ENCODE results near the gene INO80D.

DNA sequence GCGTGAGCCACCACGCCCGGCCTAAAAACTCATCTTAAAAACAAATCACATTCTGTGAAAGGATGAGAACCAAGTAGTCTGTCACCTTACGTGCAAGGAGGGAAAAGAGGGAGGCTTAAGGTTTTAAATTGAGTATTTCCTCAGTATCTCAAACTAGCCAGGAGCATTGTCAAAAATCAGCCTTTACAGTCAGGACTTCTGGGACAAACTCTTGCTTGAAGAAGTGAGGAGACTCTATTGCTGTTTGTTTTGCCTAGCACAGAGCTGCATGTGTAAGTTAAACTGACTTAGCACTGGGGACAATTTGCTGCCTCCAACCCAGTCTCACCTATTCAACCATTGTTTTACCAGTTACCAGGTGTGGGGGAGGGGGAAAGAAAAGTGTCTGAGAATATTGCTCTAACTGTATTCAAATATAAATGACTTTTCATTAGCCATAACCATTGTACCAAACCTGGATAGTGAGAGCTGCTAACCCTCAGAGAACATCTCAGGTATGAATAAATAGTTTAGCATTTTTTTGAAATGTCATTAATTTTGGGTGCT, 3.6 kb downstream of the INO80D start:
- TF ChIP-seq, protein P1, sequence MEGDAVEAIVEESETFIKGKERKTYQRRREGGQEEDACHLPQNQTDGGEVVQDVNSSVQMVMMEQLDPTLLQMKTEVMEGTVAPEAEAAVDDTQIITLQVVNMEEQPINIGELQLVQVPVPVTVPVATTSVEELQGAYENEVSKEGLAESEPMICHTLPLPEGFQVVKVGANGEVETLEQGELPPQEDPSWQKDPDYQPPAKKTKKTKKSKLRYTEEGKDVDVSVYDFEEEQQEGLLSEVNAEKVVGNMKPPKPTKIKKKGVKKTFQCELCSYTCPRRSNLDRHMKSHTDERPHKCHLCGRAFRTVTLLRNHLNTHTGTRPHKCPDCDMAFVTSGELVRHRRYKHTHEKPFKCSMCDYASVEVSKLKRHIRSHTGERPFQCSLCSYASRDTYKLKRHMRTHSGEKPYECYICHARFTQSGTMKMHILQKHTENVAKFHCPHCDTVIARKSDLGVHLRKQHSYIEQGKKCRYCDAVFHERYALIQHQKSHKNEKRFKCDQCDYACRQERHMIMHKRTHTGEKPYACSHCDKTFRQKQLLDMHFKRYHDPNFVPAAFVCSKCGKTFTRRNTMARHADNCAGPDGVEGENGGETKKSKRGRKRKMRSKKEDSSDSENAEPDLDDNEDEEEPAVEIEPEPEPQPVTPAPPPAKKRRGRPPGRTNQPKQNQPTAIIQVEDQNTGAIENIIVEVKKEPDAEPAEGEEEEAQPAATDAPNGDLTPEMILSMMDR (IDR thresholded peaks at IDR 0.05; ENCODE audit: low read length), result no peak
- TF ChIP-seq EZH2 (IDR thresholded peaks at IDR 0.05; ENCODE audit: borderline replicate concordance, low read length), result no peak
